Gastroesophageal sphincter (tissue), 3 donors: ENCODE data around the gene NBAS.

ENCODE experiments used
- POLR2A ChIP-seq, 2 donors: fragments of 450-650 bp; IDR thresholded peaks; one replicate each; pipeline ENCODE4 v1.6.1; 2017; ENCODE audit warnings: antibody characterized with exemption in 2 of 2, mild to moderate bottlenecking in 2 of 2, moderate library complexity in 1 of 2
- TF ChIP-seq, protein P1 (sequence below), 4 experiments: fragments of 200-600 bp in 2 of 4; fragments of 450-650 bp in 2 of 4; sonication (generic) in 1 of 4; IDR thresholded peaks; one replicate each; pipeline ENCODE4 v1.5.1; 2017 to 2019; ENCODE audit warnings: antibody characterized with exemption in 4 of 4, mild to moderate bottlenecking in 2 of 4, moderate library complexity in 2 of 4

- TF ChIP-seq POLR2A (IDR thresholded peaks at IDR 0.05) = no peak
- TF ChIP-seq, protein P1, sequence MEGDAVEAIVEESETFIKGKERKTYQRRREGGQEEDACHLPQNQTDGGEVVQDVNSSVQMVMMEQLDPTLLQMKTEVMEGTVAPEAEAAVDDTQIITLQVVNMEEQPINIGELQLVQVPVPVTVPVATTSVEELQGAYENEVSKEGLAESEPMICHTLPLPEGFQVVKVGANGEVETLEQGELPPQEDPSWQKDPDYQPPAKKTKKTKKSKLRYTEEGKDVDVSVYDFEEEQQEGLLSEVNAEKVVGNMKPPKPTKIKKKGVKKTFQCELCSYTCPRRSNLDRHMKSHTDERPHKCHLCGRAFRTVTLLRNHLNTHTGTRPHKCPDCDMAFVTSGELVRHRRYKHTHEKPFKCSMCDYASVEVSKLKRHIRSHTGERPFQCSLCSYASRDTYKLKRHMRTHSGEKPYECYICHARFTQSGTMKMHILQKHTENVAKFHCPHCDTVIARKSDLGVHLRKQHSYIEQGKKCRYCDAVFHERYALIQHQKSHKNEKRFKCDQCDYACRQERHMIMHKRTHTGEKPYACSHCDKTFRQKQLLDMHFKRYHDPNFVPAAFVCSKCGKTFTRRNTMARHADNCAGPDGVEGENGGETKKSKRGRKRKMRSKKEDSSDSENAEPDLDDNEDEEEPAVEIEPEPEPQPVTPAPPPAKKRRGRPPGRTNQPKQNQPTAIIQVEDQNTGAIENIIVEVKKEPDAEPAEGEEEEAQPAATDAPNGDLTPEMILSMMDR (IDR thresholded peaks at IDR 0.05) = no peak
Observed at GRCh38 chr2:15128846-15129245, 432.3 kb downstream of the NBAS start.
